Neural progenitor cell (in vitro differentiated cells): Measurements from ENCODE around the gene IL23R.

ENCODE experiments used
- CTCF ChIP-seq: fragments of 200-600 bp; sonication (generic); IDR thresholded peaks from 2 replicates; pipeline ENCODE4 v1.5.1; 2017; ENCODE audit warnings: antibody characterized with exemption, mild to moderate bottlenecking
- EZH2 ChIP-seq: fragments of 200-600 bp; sonication (generic); IDR thresholded peaks from 2 replicates; pipeline ENCODE4 v1.6.1; 2017; ENCODE audit warnings: antibody characterized with exemption, mild to moderate bottlenecking, moderate library complexity
- EZH2phosphoT487 ChIP-seq: fragments of 200-600 bp; sonication (generic); IDR thresholded peaks from 2 replicates; pipeline ENCODE4 v1.6.1; 2017; ENCODE audit warnings: antibody characterized with exemption

GRCh38 chr1:67192902-67193301 is 26.6 kb downstream of the IL23R start:
- TF ChIP-seq CTCF = no peak
- no peak for TF ChIP-seq EZH2
- TF ChIP-seq EZH2phosphoT487 = no peak
